Thoracic aorta (tissue), 2 donors: ENCODE results near the gene NEAT1. TPM values are rescaled to one million over a fixed set of nuclear protein-coding genes. Genes with fewer than 3 reads are reported as not detected.
"Not testable (repeated sequence)": the region's sequence is repeated elsewhere in the genome, so short reads cannot be mapped to it uniquely, and the experiment has no call there.

Experiments used
- ATAC-seq: fragments of 150-250 bp; one replicate; pipeline ENCODE4 v1.8.0; 2017; ENCODE audit warnings: low read depth; ENCODE audit not compliant: insufficient number of reproducible peaks, low FRiP score
- DNase-seq: peaks from one replicate; pipeline ENCODE4 v3.0.0-alpha.2; 2020; ENCODE audit warnings: low spot score
- H3K27ac ChIP-seq, 2 donors: fragments of 200-600 bp; sonication (generic); 1 replicate in 1 of 2; 2 replicates in 1 of 2; pipeline ENCODE4 v1.5.1; 2016; ENCODE audit warnings: mild to moderate bottlenecking in 2 of 2, moderate library complexity in 2 of 2
- H3K27me3 ChIP-seq: fragments of 200-600 bp; sonication (generic); replicated peaks from 2 replicates; pipeline ENCODE4 v1.6.0; 2016; ENCODE audit warnings: mild to moderate bottlenecking; ENCODE audit not compliant: insufficient read depth
- H3K36me3 ChIP-seq: fragments of 200-600 bp; sonication (generic); one replicate; pipeline ENCODE4 v1.5.1; 2016
- H3K4me1 ChIP-seq, 2 donors: fragments of 200-600 bp; sonication (generic); 1 replicate in 1 of 2; 2 replicates in 1 of 2; pipeline versions ENCODE4 v1.5.1 to v1.6.0; 2016; ENCODE audit warnings: low read depth in 2 of 2, mild to moderate bottlenecking in 1 of 2; ENCODE audit not compliant: control insufficient read depth in 1 of 2
- H3K4me3 ChIP-seq: fragments of 200-600 bp; sonication (generic); 2 replicates; pipeline ENCODE4 v1.5.1; 2016; ENCODE audit warnings: mild to moderate bottlenecking
- H3K9me3 ChIP-seq: fragments of 200-600 bp; sonication (generic); 2 replicates; pipeline ENCODE4 v1.5.1; 2016
- CTCF ChIP-seq: fragments of 200-600 bp; sonication (generic); IDR thresholded peaks from one replicate; pipeline ENCODE4 v1.5.1; 2019; ENCODE audit warnings: antibody characterized with exemption
- total RNA-seq, 2 donors: library from RNA; depleted of rRNA; stranded (reverse); fragments of >200 nt; gene quantifications; one replicate each; pipeline versions ENCODE4 v1.1.0 to v1.2.3, GENCODE V29; 2016

The NEAT1 gene
- total RNA-seq, 2 donors from 2014 or later: 848 to 1,659 TPM

GRCh38 chr11:65448074-65448417, 25.4 kb downstream of the NEAT1 start:
- H3K27me3 ChIP-seq: no peaks in the 10 kb centered on the region
- no peaks in the 10 kb centered on the region for H3K9me3 ChIP-seq
- DNase-seq: no peak
- peak overlapping the region; percentile 38 to 57 for H3K27ac ChIP-seq
- ATAC-seq: no peak
- H3K4me1 ChIP-seq: peaks cover 4 to 30% of the 10 kb centered on the region in 2 donors
- no peak overlapping the region for H3K4me3 ChIP-seq
- TF ChIP-seq CTCF: no peak
- H3K36me3 ChIP-seq: peaks cover 13% of the 10 kb centered on the region

- Histone ChIP-seq H3K27ac (peak overlapping the region; percentile 38 to 57), H3K4me1 (peaks cover 8 to 30% of the 10 kb centered on the region in 2 donors), H3K36me3 (peaks cover 13% of the 10 kb centered on the region), H3K9me3 (no peaks in the 10 kb centered on the region), H3K27me3 (no peaks in the 10 kb centered on the region), H3K4me3 (no peak overlapping the region)
- no peak for TF ChIP-seq CTCF
- DNase-seq (no peak), ATAC-seq (no peak)
Observed at GRCh38 chr11:65448418-65449105, 26.0 kb downstream of the NEAT1 start.

GRCh38 chr11:65451301-65451700, 28.7 kb downstream of the NEAT1 start:
- not testable (repeated sequence) for ATAC-seq

GRCh38 chr11:65452259-65452658, 29.7 kb downstream of the NEAT1 start:
- not testable (repeated sequence) for H3K27me3 ChIP-seq, H3K9me3 ChIP-seq, ATAC-seq, H3K36me3 ChIP-seq, DNase-seq, H3K4me3 ChIP-seq
- Histone ChIP-seq H3K4me1 (peaks cover 15 to 25% of the 10 kb centered on the region in 2 donors), H3K27ac (peak overlapping the region in 1 of 2 donors; percentile 85)

More at GRCh38 chr11:65451301-65451700, 28.7 kb downstream of the NEAT1 start:
- H3K4me3 ChIP-seq, H3K27ac ChIP-seq, H3K36me3 ChIP-seq, H3K9me3 ChIP-seq, H3K27me3 ChIP-seq, DNase-seq: not testable (repeated sequence)
- H3K4me1 ChIP-seq: peaks cover 15 to 25% of the 10 kb centered on the region in 2 donors

- no peak for DNase-seq
- Histone ChIP-seq H3K9me3 (no peaks in the 10 kb centered on the region), H3K36me3 (no peaks in the 10 kb centered on the region), H3K27me3 (no peaks in the 10 kb centered on the region), H3K4me1 (peaks cover 15 to 25% of the 10 kb centered on the region in 2 donors), H3K4me3 (no peak overlapping the region), H3K27ac (peak overlapping the region; percentile 55 to 85)
- no peak for ATAC-seq
- no peak for TF ChIP-seq CTCF
Observed at GRCh38 chr11:65452806-65453490, 30.4 kb downstream of the NEAT1 start.

- Histone ChIP-seq H3K4me3 (peak overlapping the region; percentile 71), H3K27me3 (no peaks in the 10 kb centered on the region), H3K9me3 (no peaks in the 10 kb centered on the region), H3K4me1 (peaks cover 15 to 25% of the 10 kb centered on the region in 2 donors), H3K36me3 (no peaks in the 10 kb centered on the region), H3K27ac (peak overlapping the region; percentile 84 to 85)
- TF ChIP-seq CTCF: no peak
- ATAC-seq: no peak
- no peak for DNase-seq
Observed at GRCh38 chr11:65454311-65454695, 31.7 kb downstream of the NEAT1 start.
